Mucosa of stomach (tissue), 1 donor: ENCODE data around the gene SLIT3.

ENCODE experiments used
- H3K27me3 ChIP-seq: one replicate; pipeline ENCODE4 v1.7.0; 2013; ENCODE audit warnings: mild to moderate bottlenecking, low read length; ENCODE audit not compliant: control insufficient read depth, insufficient read depth
- H3K36me3 ChIP-seq: one replicate; pipeline ENCODE4 v1.7.0; 2013; ENCODE audit warnings: low read length; ENCODE audit not compliant: control insufficient read depth, insufficient read depth
- H3K4me1 ChIP-seq: one replicate; pipeline ENCODE4 v1.7.0; 2013; ENCODE audit warnings: mild to moderate bottlenecking, low read length; ENCODE audit not compliant: control insufficient read depth, insufficient read depth
- H3K4me3 ChIP-seq: one replicate; pipeline ENCODE4 v1.7.0; 2013; ENCODE audit warnings: low read length
- H3K9ac ChIP-seq: one replicate; pipeline ENCODE4 v1.7.0; 2013; ENCODE audit warnings: mild to moderate bottlenecking, low read length, moderate library complexity
- H3K9me3 ChIP-seq: one replicate; pipeline ENCODE4 v1.7.0; 2013; ENCODE audit warnings: mild to moderate bottlenecking, low read length, moderate library complexity; ENCODE audit not compliant: control insufficient read depth
- donor health status: Pancreatic carcinoma.

SLIT3 gene

GRCh38 chr5:168995024-168995423 lies 305.9 kb downstream of the SLIT3 start:
- no peaks in the 10 kb centered on the region for H3K9me3 ChIP-seq
- peaks cover 3% of the 10 kb centered on the region for H3K27me3 ChIP-seq
- no peak overlapping the region for H3K4me3 ChIP-seq
- no peaks in the 10 kb centered on the region for H3K36me3 ChIP-seq
- H3K9ac ChIP-seq, result no peak overlapping the region
- H3K4me1 ChIP-seq, result peaks cover 20% of the 10 kb centered on the region

DNA sequence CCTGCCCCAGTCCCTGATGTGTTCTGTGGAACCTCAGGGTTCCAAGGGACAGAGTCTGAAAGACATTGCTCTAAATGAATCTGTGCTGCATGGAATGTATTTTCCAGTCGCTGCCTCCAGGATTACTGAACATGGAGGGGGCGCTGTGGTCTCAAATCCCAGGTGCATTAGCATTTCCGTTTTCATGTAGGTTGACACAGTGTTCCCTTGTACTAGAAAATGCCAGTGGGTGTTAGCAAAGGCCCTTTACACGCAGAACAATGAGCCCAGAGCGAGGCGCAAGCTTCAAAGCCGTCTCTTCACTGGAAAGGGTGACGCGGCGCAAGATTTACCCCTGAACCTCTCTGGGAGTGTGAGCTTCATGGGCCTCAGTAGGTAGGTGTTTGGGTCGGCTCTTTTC lies 308.3 kb downstream of the SLIT3 start:
- Histone ChIP-seq H3K27me3 (no peaks in the 10 kb centered on the region), H3K4me3 (no peak overlapping the region), H3K9me3 (no peaks in the 10 kb centered on the region), H3K36me3 (no peaks in the 10 kb centered on the region), H3K4me1 (peaks cover 30% of the 10 kb centered on the region), H3K9ac (no peak overlapping the region)

DNA sequence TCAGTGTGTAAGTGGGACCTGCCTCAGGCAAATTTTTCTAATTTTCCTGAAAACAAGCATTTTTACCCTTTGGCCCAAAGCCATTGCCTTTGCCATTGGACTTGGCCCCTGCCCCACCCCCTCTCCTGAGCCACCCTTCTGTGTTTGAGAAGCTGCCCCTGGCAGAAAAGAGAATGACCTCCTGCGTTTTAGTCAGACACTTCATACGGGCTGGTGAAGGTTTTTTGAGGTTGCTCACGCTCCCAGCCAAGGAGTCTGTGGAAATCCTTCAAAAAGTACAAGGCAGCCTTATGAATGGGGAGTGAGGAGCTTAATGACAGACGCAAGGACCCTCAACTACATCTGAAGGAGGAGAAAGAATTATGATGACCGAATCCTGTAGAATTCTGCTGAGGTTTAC lies 308.9 kb downstream of the SLIT3 start:
- peaks cover 31% of the 10 kb centered on the region for H3K4me1 ChIP-seq
- no peaks in the 10 kb centered on the region for H3K36me3 ChIP-seq
- H3K9me3 ChIP-seq, result no peaks in the 10 kb centered on the region
- H3K9ac ChIP-seq, result no peak overlapping the region
- H3K4me3 ChIP-seq, result no peak overlapping the region
- no peaks in the 10 kb centered on the region for H3K27me3 ChIP-seq

DNA sequence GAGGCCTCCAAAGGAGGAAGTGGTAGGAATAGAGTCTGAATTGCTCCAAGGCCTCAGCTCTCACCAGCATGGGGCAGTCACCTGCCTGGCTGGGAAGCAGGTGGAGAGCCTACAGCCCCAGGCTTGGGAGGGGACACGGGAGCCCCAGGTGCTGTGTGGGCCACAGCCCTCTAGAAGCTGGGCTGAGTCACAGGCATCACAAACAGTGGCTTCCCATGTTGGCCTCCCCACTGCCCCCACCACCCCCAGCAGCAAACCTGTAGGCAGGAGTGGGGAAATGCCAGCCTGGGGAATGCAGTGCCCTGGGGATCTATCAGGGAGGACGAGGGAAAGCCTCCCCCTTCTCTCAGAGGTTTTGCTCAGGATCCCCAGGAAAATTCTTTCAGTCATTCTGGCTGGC lies 309.6 kb downstream of the SLIT3 start:
- Histone ChIP-seq H3K4me1 (peaks cover 31% of the 10 kb centered on the region), H3K9me3 (no peaks in the 10 kb centered on the region), H3K27me3 (no peaks in the 10 kb centered on the region), H3K4me3 (no peak overlapping the region), H3K36me3 (no peaks in the 10 kb centered on the region), H3K9ac (no peak overlapping the region)

DNA sequence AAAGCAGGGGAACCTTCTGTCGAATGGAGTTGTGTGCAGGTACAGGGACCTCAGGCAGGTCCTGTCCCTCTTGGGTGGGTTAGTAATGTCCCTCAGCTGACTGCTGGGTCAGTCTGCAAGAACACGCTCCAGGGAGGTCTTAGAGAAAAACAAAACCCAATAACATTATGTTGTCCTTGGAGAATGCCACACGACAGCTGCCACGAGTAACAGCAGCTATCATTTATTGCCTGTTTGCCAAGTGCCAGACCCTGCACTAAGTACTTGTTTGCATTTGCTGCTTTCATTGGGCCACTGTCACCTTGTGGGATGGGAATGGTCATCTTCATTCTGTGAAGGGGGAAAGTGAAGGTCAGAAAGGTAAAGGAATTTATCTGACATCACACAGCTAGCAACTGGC lies 310.3 kb downstream of the SLIT3 start:
- Histone ChIP-seq H3K4me3 (no peak overlapping the region), H3K4me1 (peaks cover 24% of the 10 kb centered on the region), H3K27me3 (no peaks in the 10 kb centered on the region), H3K36me3 (no peaks in the 10 kb centered on the region), H3K9ac (no peak overlapping the region), H3K9me3 (no peaks in the 10 kb centered on the region)

DNA sequence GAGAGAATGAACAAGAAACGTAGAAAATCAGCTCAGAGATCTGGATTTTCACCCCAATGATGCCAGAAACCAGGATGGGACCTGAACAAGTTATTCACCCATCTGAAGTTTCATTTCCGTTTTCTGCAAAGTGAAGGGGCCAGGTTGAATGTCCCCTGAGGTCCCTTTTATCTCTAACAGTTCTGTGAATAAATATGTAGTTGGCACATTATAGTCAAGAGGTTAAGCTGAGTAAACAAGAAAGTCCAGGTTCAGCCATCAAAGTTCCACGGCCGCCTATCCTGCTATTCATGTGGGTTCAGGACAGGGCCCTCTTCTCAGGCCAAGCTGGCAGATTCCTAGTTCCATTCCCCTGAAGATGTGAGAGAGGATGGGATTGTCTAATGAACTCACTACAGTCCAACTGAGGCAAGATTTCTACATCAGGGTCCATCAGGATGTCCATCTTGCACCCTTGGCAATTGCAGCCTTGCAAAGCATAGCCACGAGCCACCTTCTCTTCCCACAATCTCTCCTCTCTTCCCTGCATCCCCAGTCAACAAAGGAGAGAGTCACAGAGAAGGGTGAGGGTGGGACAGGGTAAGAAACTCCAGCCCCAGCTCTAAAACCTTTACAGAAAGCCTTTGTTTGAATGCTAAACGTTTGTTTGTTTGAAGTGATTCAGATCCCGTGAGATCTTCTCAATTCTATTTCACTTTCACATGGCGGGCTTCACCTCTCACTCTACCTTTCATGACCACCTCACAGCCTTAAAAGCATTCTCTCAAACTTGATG lies 311.0 kb downstream of the SLIT3 start:
- Histone ChIP-seq H3K4me3 (no peak overlapping the region), H3K27me3 (no peaks in the 10 kb centered on the region), H3K36me3 (no peaks in the 10 kb centered on the region), H3K4me1 (peaks cover 22% of the 10 kb centered on the region), H3K9me3 (no peaks in the 10 kb centered on the region), H3K9ac (no peak overlapping the region)

- Histone ChIP-seq H3K9me3 (no peaks in the 10 kb centered on the region), H3K4me1 (peaks cover 22% of the 10 kb centered on the region), H3K36me3 (no peaks in the 10 kb centered on the region), H3K9ac (no peak overlapping the region), H3K4me3 (no peak overlapping the region), H3K27me3 (no peaks in the 10 kb centered on the region)
These were observed 312.2 kb downstream of the SLIT3 start for GRCh38 chr5:168988699-168989098.

DNA sequence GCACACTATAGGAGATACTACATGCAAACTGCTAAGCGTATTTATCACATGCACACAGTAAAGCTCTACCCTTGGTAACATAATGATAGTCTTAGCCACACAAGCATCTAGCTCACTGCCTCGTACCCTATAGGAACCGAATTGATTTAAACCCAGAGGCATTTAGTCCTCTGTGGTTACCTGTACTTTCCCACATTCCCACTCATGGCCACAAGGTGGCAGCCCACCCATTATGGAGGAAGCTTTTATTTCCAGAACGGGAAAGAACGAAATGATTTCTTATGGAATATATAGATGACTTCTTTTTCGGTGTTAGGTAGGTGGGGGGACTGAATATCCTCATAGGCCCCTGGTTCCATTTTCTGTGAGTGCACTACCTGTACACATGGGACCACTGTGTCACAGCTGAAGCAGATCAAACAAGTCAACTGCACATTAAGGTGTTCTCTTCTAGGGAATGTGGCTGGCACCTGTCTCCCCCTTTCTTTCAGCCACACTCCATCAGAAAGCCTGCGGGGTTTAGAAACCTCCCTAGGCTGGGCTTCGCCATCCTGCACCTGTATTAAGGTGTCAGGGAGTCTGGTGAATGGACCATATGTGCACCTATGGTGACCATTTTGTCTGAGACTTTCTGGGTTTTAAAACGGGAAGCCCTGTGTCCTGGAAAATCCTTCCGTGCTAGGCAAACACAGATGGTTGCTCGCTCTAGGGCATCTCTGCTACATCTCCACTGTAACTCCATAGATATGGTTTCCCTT lies 313.2 kb downstream of the SLIT3 start:
- Histone ChIP-seq H3K9me3 (no peaks in the 10 kb centered on the region), H3K9ac (no peak overlapping the region), H3K36me3 (no peaks in the 10 kb centered on the region), H3K4me1 (peaks cover 18% of the 10 kb centered on the region), H3K27me3 (no peaks in the 10 kb centered on the region), H3K4me3 (no peak overlapping the region)

- Histone ChIP-seq H3K36me3 (no peaks in the 10 kb centered on the region), H3K27me3 (no peaks in the 10 kb centered on the region), H3K9ac (no peak overlapping the region), H3K9me3 (no peaks in the 10 kb centered on the region), H3K4me1 (peaks cover 12% of the 10 kb centered on the region), H3K4me3 (no peak overlapping the region)
These were observed 315.5 kb downstream of the SLIT3 start for GRCh38 chr5:168985454-168985853.

GRCh38 chr5:168984135-168984675 lies 316.7 kb downstream of the SLIT3 start:
- no peak overlapping the region for H3K9ac ChIP-seq
- no peaks in the 10 kb centered on the region for H3K9me3 ChIP-seq
- H3K27me3 ChIP-seq, result no peaks in the 10 kb centered on the region
- peaks cover 4% of the 10 kb centered on the region for H3K4me1 ChIP-seq
- no peak overlapping the region for H3K4me3 ChIP-seq
- no peaks in the 10 kb centered on the region for H3K36me3 ChIP-seq

DNA sequence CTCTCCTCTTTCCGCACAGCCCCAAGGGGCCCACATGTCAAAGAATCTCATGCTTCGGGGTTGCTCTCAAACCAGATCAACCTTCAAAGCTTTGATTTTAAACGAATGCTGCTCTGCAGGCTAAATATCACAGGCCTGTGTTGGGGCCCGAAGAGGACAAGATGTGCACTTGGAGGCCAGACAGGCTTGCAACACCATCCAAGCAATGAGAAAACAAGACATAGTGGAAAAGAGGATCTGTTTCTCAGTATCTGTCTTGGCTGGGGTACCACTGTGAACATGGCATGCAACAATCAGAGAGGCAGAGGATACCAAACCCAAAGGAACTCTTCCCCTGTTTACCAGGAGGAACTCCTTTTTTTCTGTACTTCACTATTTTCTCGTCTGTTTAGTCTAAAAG lies 321.8 kb downstream of the SLIT3 start:
- H3K4me3 ChIP-seq, result no peak overlapping the region
- peaks cover 5% of the 10 kb centered on the region for H3K4me1 ChIP-seq
- H3K36me3 ChIP-seq, result no peaks in the 10 kb centered on the region
- no peaks in the 10 kb centered on the region for H3K9me3 ChIP-seq
- no peak overlapping the region for H3K9ac ChIP-seq
- no peaks in the 10 kb centered on the region for H3K27me3 ChIP-seq

GRCh38 chr5:168978500-168978899 lies 322.4 kb downstream of the SLIT3 start:
- peaks cover 9% of the 10 kb centered on the region for H3K4me1 ChIP-seq
- H3K4me3 ChIP-seq, result no peak overlapping the region
- no peaks in the 10 kb centered on the region for H3K9me3 ChIP-seq
- H3K36me3 ChIP-seq, result no peaks in the 10 kb centered on the region
- H3K9ac ChIP-seq, result no peak overlapping the region
- no peaks in the 10 kb centered on the region for H3K27me3 ChIP-seq
